RWPE2 (cell line): Measurements from ENCODE around the gene EPHA10.

Experiments
- ATAC-seq: fragments of 200-7000 bp; cut with Tn5 transposase; 3 replicates; pipeline ENCODE4 v1.9.1; 2021; ENCODE audit warnings: low read depth
- DNase-seq: peaks from one replicate; pipeline ENCODE4 v3.0.0-alpha.2; 2020; ENCODE audit warnings: low spot score
- H3K27ac ChIP-seq: fragments of 450-650 bp; 2 replicates; pipeline ENCODE4 v1.5.1; 2017; ENCODE audit warnings: mild to moderate bottlenecking; ENCODE audit not compliant: poor library complexity, severe bottlenecking
- H3K27me3 ChIP-seq: fragments of 250-450 bp; sonication (Bioruptor Pico); 2 replicates; pipeline ENCODE4 v1.5.1; 2021; ENCODE audit warnings: mild to moderate bottlenecking, moderate library complexity; ENCODE audit not compliant: insufficient read depth, poor library complexity, severe bottlenecking
- H3K36me3 ChIP-seq: fragments of 250-450 bp; sonication (Bioruptor Pico); 2 replicates; pipeline ENCODE4 v1.5.1; 2020; ENCODE audit warnings: low read depth, mild to moderate bottlenecking, moderate library complexity
- H3K4me1 ChIP-seq: fragments of 250-450 bp; sonication (Bioruptor Pico); 2 replicates; pipeline ENCODE4 v1.5.1; 2021; ENCODE audit warnings: mild to moderate bottlenecking, moderate library complexity; ENCODE audit not compliant: insufficient read depth, poor library complexity, severe bottlenecking
- H3K4me3 ChIP-seq: fragments of 250-450 bp; sonication (Bioruptor Pico); 2 replicates; pipeline ENCODE4 v1.5.1; 2021; ENCODE audit warnings: mild to moderate bottlenecking, moderate library complexity; ENCODE audit not compliant: severe bottlenecking
- H3K9me3 ChIP-seq: fragments of 250-450 bp; sonication (Bioruptor Pico); 2 replicates; pipeline ENCODE4 v1.5.1; 2021; ENCODE audit warnings: mild to moderate bottlenecking, moderate library complexity; ENCODE audit not compliant: severe bottlenecking
- TF ChIP-seq, protein P1 (sequence below): fragments of 450-650 bp; IDR thresholded peaks from one replicate; pipeline ENCODE4 v1.5.1; 2017; ENCODE audit warnings: mild to moderate bottlenecking, moderate library complexity; ENCODE audit not compliant: poor library complexity, severe bottlenecking

EPHA10 gene

DNA sequence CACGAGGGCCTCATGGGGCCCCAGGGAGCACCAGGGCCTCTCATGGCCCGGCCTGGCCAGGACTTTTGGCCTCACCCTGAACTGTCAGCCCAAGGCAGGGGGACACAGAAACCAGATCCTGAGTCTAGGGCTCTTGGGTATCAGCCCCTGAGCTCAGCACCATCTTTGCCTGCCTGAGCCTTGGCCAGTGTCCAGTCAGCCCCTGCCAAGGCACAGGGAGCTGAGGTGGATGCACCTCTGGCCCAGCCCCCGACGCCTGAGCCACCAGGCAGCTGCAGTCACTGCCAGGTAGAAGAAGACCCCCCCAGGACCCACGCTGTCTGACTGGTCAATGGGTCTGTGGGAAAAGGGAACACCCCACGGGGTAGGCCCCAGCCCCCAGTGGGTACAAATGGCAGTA, 47.3 kb downstream of the EPHA10 start:
- Histone ChIP-seq H3K9me3 (no peaks in the 10 kb centered on the region), H3K27ac (no peak overlapping the region), H3K4me3 (no peak overlapping the region), H3K4me1 (peaks cover 14% of the 10 kb centered on the region), H3K36me3 (no peaks in the 10 kb centered on the region), H3K27me3 (no peaks in the 10 kb centered on the region)
- DNase-seq (no peak), ATAC-seq (no peak)
- TF ChIP-seq, protein P1, sequence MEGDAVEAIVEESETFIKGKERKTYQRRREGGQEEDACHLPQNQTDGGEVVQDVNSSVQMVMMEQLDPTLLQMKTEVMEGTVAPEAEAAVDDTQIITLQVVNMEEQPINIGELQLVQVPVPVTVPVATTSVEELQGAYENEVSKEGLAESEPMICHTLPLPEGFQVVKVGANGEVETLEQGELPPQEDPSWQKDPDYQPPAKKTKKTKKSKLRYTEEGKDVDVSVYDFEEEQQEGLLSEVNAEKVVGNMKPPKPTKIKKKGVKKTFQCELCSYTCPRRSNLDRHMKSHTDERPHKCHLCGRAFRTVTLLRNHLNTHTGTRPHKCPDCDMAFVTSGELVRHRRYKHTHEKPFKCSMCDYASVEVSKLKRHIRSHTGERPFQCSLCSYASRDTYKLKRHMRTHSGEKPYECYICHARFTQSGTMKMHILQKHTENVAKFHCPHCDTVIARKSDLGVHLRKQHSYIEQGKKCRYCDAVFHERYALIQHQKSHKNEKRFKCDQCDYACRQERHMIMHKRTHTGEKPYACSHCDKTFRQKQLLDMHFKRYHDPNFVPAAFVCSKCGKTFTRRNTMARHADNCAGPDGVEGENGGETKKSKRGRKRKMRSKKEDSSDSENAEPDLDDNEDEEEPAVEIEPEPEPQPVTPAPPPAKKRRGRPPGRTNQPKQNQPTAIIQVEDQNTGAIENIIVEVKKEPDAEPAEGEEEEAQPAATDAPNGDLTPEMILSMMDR = no peak

DNA sequence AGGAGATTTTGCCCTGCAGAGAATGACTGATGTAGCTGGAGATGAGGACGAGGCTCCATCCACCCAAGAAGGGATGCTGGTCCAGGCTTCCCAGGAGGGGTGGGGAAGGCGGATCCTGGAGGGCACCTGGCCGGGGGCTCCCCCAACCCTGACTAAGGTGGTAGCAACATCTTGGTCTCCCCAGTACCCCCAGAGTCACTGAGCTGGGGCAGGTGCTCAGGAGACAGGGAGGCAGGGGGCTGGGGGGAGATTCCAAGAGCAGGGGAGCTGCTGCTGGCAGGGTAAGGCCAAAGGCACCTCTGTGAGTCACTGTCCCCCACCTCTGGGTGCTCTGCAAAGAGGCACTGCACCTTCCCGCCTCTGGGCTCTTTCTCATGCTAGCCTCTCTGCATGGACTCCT, 48.6 kb downstream of the EPHA10 start:
- H3K4me3 ChIP-seq = no peak overlapping the region
- TF ChIP-seq, protein P1 = no peak
- no peaks in the 10 kb centered on the region for H3K36me3 ChIP-seq
- no peak for ATAC-seq
- H3K27ac ChIP-seq = no peak overlapping the region
- peaks cover 14% of the 10 kb centered on the region for H3K4me1 ChIP-seq
- no peak for DNase-seq
- H3K27me3 ChIP-seq = no peaks in the 10 kb centered on the region
- no peaks in the 10 kb centered on the region for H3K9me3 ChIP-seq

DNA sequence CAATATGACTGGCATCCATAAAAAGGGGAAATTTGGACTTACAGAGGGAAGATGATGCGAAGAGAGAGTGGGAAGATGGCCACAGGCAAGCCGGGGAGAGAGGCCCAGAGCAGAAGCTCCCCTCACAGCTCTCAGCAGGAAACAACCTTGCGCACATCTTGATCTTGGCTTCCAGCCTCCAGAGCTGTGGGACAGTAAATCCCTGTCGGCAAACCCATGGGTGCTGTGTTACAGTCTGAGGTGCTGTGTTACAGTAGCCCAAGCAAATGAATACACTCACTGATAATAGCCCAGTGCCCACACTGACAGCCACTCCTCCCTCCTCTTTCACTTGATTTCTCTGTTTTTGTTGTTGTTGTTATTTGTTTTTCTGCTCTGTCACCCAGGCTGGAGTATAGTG, 50.2 kb downstream of the EPHA10 start:
- no peaks in the 10 kb centered on the region for H3K27me3 ChIP-seq
- H3K36me3 ChIP-seq = peaks cover 2% of the 10 kb centered on the region
- H3K4me3 ChIP-seq = no peak overlapping the region
- no peak for ATAC-seq
- DNase-seq = no peak
- no peak overlapping the region for H3K27ac ChIP-seq
- no peaks in the 10 kb centered on the region for H3K9me3 ChIP-seq
- H3K4me1 ChIP-seq = peaks cover 14% of the 10 kb centered on the region
- TF ChIP-seq, protein P1 = no peak

DNA sequence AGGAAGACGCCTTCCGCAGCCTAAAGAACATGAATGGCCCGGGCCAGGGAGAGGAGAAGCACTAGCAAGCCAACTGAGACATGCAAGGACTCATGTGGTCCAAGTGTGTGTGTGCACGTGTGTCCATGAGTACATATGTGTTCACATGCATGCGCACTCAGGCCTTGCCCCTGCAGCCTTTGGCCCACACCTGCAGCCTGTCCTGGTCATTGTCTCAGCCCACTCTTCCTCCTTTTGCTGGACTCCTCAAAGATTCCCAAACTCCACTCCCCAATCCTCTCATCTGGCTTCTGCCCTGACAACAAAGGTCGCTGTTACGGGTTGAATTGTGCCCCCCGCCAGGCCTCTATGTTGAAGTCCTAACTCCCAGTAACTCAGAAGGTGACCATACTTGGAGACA, 50.7 kb downstream of the EPHA10 start:
- TF ChIP-seq, protein P1 = no peak
- H3K27me3 ChIP-seq = no peaks in the 10 kb centered on the region
- no peaks in the 10 kb centered on the region for H3K9me3 ChIP-seq
- peaks cover 7% of the 10 kb centered on the region for H3K36me3 ChIP-seq
- ATAC-seq (no peak), DNase-seq (no peak)
- H3K4me3 ChIP-seq = no peak overlapping the region
- no peak overlapping the region for H3K27ac ChIP-seq
- peaks cover 10% of the 10 kb centered on the region for H3K4me1 ChIP-seq

DNA sequence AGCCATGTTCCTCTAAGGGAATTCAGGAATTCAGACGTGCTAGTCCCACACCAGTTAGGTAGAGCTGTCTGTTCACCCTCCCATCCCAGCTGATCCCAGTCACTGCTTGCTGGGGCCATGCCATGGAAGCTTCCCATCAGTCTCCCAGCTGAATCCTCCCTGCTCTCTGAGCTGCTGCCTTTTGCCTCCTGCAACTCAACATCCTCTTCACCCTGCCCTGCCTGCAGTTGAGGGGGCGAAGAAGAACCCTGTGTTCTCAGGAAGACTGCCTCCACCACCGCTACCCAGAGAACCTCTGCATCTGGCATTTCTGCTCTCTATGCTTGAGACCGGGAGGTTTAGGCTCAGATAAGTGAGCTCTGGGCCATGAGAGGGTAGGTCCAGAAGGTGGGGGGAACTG, 56.4 kb downstream of the EPHA10 start:
- TF ChIP-seq, protein P1 = no peak
- peaks cover 58% of the 10 kb centered on the region for H3K36me3 ChIP-seq

More for the DNA sequence above, 56.4 kb downstream of the EPHA10 start:
- ATAC-seq (no peak), DNase-seq (no peak)
- H3K27ac ChIP-seq = no peak overlapping the region
- H3K4me1 ChIP-seq = no peaks in the 10 kb centered on the region
- no peak overlapping the region for H3K4me3 ChIP-seq
- H3K27me3 ChIP-seq = no peaks in the 10 kb centered on the region
- H3K9me3 ChIP-seq = no peaks in the 10 kb centered on the region
